Bronchial epithelial cell (primary cell): ENCODE results near the gene CNOT1. TPM values are rescaled to one million over a fixed set of nuclear protein-coding genes. Genes with fewer than 3 reads are reported as not detected.
"Not testable (repeated sequence)": the region's sequence is repeated elsewhere in the genome, so short reads cannot be mapped to it uniquely, and the experiment has no call there.

Source experiments
- DNase-seq: peaks from one replicate; pipeline ENCODE4 v3.0.0-alpha.2; 2010; ENCODE audit warnings: low read depth
- FAIRE-seq: peaks from 2 replicates; lab custom pipeline; 2011; peaks lifted over from hg19 to GRCh38; lab: Jason Lieb, UNC
- H3K27me3 ChIP-seq: 2 replicates; pipeline ENCODE4 v1.5.1; 2011; ENCODE audit warnings: low read length; ENCODE audit not compliant: control insufficient read depth, insufficient read depth
- H3K36me3 ChIP-seq: 2 replicates; pipeline ENCODE4 v1.5.1; 2011; ENCODE audit warnings: low read length; ENCODE audit not compliant: control insufficient read depth, insufficient read depth
- H3K4me3 ChIP-seq: 2 replicates; pipeline ENCODE4 v1.5.1; 2011; ENCODE audit warnings: mild to moderate bottlenecking, low read depth, low read length, control low read depth
- total RNA-seq: library from RNA; depleted of rRNA; stranded (reverse); fragments of >200 nt; gene quantifications from 2 replicates; pipeline ENCODE4 v1.2.1, GENCODE V29; 2014
- TF ChIP-seq, protein P1 (sequence below): IDR thresholded peaks from 2 replicates; pipeline ENCODE4 v1.5.1; 2011; ENCODE audit warnings: mild to moderate bottlenecking, moderate library complexity, low read length, control low read depth, inconsistent platforms; ENCODE audit not compliant: insufficient read depth, severe bottlenecking

CNOT1 gene
- total RNA-seq, 1 donor from 2014 or later: 113 TPM

GRCh38 chr16:58614212-58614611, 15.4 kb downstream of the CNOT1 start:
- no peak for FAIRE-seq
- no peaks in the 10 kb centered on the region for H3K27me3 ChIP-seq
- TF ChIP-seq, protein P1, sequence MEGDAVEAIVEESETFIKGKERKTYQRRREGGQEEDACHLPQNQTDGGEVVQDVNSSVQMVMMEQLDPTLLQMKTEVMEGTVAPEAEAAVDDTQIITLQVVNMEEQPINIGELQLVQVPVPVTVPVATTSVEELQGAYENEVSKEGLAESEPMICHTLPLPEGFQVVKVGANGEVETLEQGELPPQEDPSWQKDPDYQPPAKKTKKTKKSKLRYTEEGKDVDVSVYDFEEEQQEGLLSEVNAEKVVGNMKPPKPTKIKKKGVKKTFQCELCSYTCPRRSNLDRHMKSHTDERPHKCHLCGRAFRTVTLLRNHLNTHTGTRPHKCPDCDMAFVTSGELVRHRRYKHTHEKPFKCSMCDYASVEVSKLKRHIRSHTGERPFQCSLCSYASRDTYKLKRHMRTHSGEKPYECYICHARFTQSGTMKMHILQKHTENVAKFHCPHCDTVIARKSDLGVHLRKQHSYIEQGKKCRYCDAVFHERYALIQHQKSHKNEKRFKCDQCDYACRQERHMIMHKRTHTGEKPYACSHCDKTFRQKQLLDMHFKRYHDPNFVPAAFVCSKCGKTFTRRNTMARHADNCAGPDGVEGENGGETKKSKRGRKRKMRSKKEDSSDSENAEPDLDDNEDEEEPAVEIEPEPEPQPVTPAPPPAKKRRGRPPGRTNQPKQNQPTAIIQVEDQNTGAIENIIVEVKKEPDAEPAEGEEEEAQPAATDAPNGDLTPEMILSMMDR: no peak
- no peak overlapping the region for H3K4me3 ChIP-seq
- DNase-seq: no peak
- H3K36me3 ChIP-seq: peaks cover 3% of the 10 kb centered on the region

GRCh38 chr16:58612965-58613364, 16.7 kb downstream of the CNOT1 start:
- DNase-seq, H3K4me3 ChIP-seq, FAIRE-seq, H3K27me3 ChIP-seq, H3K36me3 ChIP-seq: not testable (repeated sequence)

- Histone ChIP-seq H3K4me3 (no peak overlapping the region), H3K36me3 (peaks cover 2% of the 10 kb centered on the region), H3K27me3 (no peaks in the 10 kb centered on the region)
- FAIRE-seq (no peak), DNase-seq (no peak)
- TF ChIP-seq, protein P1: no peak
Observed at GRCh38 chr16:58608601-58609136, 21.0 kb downstream of the CNOT1 start.

- TF ChIP-seq, protein P1: no peak
- Histone ChIP-seq H3K27me3 (no peaks in the 10 kb centered on the region), H3K36me3 (peaks cover 3% of the 10 kb centered on the region), H3K4me3 (no peak overlapping the region)
- FAIRE-seq (no peak), DNase-seq (no peak)
Observed at GRCh38 chr16:58605562-58605961, 24.1 kb downstream of the CNOT1 start.

GRCh38 chr16:58591083-58591482, 38.5 kb downstream of the CNOT1 start:
- TF ChIP-seq, protein P1: no peak
- Histone ChIP-seq H3K36me3 (peaks cover 22% of the 10 kb centered on the region), H3K27me3 (no peaks in the 10 kb centered on the region), H3K4me3 (no peak overlapping the region)
- DNase-seq (no peak), FAIRE-seq (no peak)

- Histone ChIP-seq H3K27me3 (no peaks in the 10 kb centered on the region), H3K36me3 (peaks cover 21% of the 10 kb centered on the region), H3K4me3 (no peak overlapping the region)
- TF ChIP-seq, protein P1: no peak
- no peak for DNase-seq
- FAIRE-seq: no peak
Observed at GRCh38 chr16:58589326-58589905, 40.2 kb downstream of the CNOT1 start.
